BLaER1 treated with 17β-estradiol and CSF1 and Interleukin-3, amounts not matched to agents 10 nM and 100 nM (cell line): ENCODE measurements around the gene FOXN4.
"Not testable (repeated sequence)": the region's sequence is repeated elsewhere in the genome, so short reads cannot be mapped to it uniquely, and the experiment has no call there.

ENCODE experiments used
- H3K27ac ChIP-seq, 11 experiments: shearing (Covaris generic); formaldehyde crosslinking; 2 replicates each; pipeline ENCODE4 v1.8.1; 2022
- H3K27me3 ChIP-seq, 11 experiments: shearing (Covaris generic); formaldehyde crosslinking; 2 replicates each; pipeline ENCODE4 v1.8.1; 2022
- H3K36me3 ChIP-seq, 11 experiments: shearing (Covaris generic); formaldehyde crosslinking; 2 replicates each; pipeline ENCODE4 v1.8.1; 2022
- H3K4me1 ChIP-seq, 10 experiments: shearing (Covaris generic); formaldehyde crosslinking; 2 replicates each; pipeline ENCODE4 v1.8.1; 2022
- H3K4me2 ChIP-seq, 11 experiments: shearing (Covaris generic); formaldehyde crosslinking; 2 replicates each; pipeline ENCODE4 v1.8.1; 2022
- H3K4me3 ChIP-seq, 10 experiments: shearing (Covaris generic); formaldehyde crosslinking; 2 replicates each; pipeline ENCODE4 v1.8.1; 2022
- H3K9ac ChIP-seq, 11 experiments: shearing (Covaris generic); formaldehyde crosslinking; 2 replicates each; pipeline ENCODE4 v1.8.1; 2022
- H3K9me3 ChIP-seq, 11 experiments: shearing (Covaris generic); formaldehyde crosslinking; replicated peaks in 1 of 11; 2 replicates each; pipeline ENCODE4 v1.8.1; 2022
- H4K20me1 ChIP-seq, 11 experiments: shearing (Covaris generic); formaldehyde crosslinking; 2 replicates each; pipeline ENCODE4 v1.8.1; 2022
- Cebpa-rat ChIP-seq, 11 experiments: shearing (Covaris generic); IDR thresholded peaks; 2 replicates each; pipeline ENCODE4 v1.8.1; 2022

FOXN4 gene

DNA sequence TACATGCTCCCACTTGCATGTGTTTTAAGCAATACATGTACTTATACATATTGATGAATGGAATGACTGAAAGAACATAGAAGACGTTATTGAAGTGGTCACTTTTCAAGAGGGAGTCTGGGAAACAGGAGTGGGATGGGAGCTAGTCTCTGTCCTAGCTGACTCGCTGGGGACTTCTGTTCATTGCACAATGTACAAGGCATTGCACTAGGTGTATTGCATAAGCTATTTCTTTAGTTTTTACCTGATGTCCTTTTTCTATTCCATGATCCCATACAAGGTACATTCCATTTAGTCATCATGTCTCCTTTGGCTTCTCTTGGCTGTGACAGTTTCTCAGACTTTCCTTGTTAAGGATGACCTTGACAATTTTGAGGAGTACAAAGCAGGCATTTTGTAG is 34.6 kb upstream of the FOXN4 start:
- Histone ChIP-seq H3K9me3 (no peaks in the 10 kb centered on the region; a peak in 3 of 22 replicates), H3K9ac (no peak overlapping the region), H3K4me1 (no peaks in the 10 kb centered on the region), H4K20me1 (no peaks in the 10 kb centered on the region), H3K27ac (no peak overlapping the region), H3K4me3 (no peak overlapping the region), H3K4me2 (no peak overlapping the region), H3K36me3 (no peaks in the 10 kb centered on the region), H3K27me3 (no peaks in the 10 kb centered on the region)
- 0 out of 22 replicates have a peak, but pooled peaks of 1 of the 11 experiments have one; percentile 25 for TF ChIP-seq Cebpa-rat (IDR thresholded peaks at IDR 0.05)

- H3K27ac ChIP-seq: no peak overlapping the region
- H4K20me1 ChIP-seq: no peaks in the 10 kb centered on the region
- no peaks in the 10 kb centered on the region for H3K36me3 ChIP-seq
- H3K4me3 ChIP-seq: no peak overlapping the region
- TF ChIP-seq Cebpa-rat (IDR thresholded peaks at IDR 0.05): no peak
- H3K4me1 ChIP-seq: no peaks in the 10 kb centered on the region
- no peaks in the 10 kb centered on the region for H3K9me3 ChIP-seq
- H3K9ac ChIP-seq: no peak overlapping the region
- no peak overlapping the region for H3K4me2 ChIP-seq
- no peaks in the 10 kb centered on the region for H3K27me3 ChIP-seq
Observed at GRCh38 chr12:109336593-109336992, 27.5 kb upstream of the FOXN4 start.

DNA sequence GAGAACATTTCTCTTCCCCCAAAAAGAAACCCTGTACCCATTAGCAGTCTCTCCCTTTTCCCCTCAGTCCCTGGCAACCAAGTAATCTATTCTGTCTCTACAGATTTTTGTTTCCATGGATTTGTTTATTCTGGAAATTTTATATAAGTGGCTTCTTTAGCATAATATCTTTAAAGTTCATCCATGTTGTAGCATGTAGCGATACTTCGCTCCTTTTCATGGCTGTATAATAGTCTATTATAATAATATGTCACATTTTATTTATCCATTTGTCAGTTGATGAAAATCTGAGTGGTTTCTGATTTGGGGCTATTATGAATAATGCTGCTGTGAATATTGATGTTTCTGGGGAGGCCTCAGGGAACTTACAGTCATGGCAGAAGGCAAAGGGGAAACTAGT is 25.8 kb upstream of the FOXN4 start:
- Histone ChIP-seq H3K9ac (no peak overlapping the region), H3K4me3 (no peak overlapping the region), H3K36me3 (no peaks in the 10 kb centered on the region), H3K4me2 (no peak overlapping the region), H4K20me1 (no peaks in the 10 kb centered on the region), H3K4me1 (no peaks in the 10 kb centered on the region), H3K27me3 (no peaks in the 10 kb centered on the region), H3K9me3 (no peaks in the 10 kb centered on the region), H3K27ac (no peak overlapping the region)
- TF ChIP-seq Cebpa-rat (IDR thresholded peaks at IDR 0.05): no peak

- no peaks in the 10 kb centered on the region for H4K20me1 ChIP-seq
- no peaks in the 10 kb centered on the region for H3K36me3 ChIP-seq
- no peaks in the 10 kb centered on the region for H3K27me3 ChIP-seq
- no peak overlapping the region for H3K9ac ChIP-seq
- H3K27ac ChIP-seq: no peak overlapping the region
- no peaks in the 10 kb centered on the region for H3K9me3 ChIP-seq
- TF ChIP-seq Cebpa-rat (IDR thresholded peaks at IDR 0.05): no peak
- no peak overlapping the region for H3K4me2 ChIP-seq
- no peak overlapping the region for H3K4me3 ChIP-seq
- no peaks in the 10 kb centered on the region for H3K4me1 ChIP-seq
Observed at GRCh38 chr12:109331301-109331952, 22.3 kb upstream of the FOXN4 start.

- no peaks in the 10 kb centered on the region for H4K20me1 ChIP-seq
- H3K4me2 ChIP-seq: no peak overlapping the region
- no peak overlapping the region for H3K4me3 ChIP-seq
- H3K27me3 ChIP-seq: no peaks in the 10 kb centered on the region
- H3K27ac ChIP-seq: no peak overlapping the region
- no peaks in the 10 kb centered on the region for H3K36me3 ChIP-seq
- H3K9me3 ChIP-seq: no peaks in the 10 kb centered on the region
- no peak for TF ChIP-seq Cebpa-rat (IDR thresholded peaks at IDR 0.05)
- no peak overlapping the region for H3K9ac ChIP-seq
- no peaks in the 10 kb centered on the region for H3K4me1 ChIP-seq
Observed at GRCh38 chr12:109330282-109331230, 21.5 kb upstream of the FOXN4 start.

- Histone ChIP-seq H3K4me1 (no peaks in the 10 kb centered on the region), H3K27me3 (no peaks in the 10 kb centered on the region), H3K36me3 (no peaks in the 10 kb centered on the region), H3K4me3 (no peak overlapping the region), H4K20me1 (no peaks in the 10 kb centered on the region), H3K9me3 (no peaks in the 10 kb centered on the region), H3K27ac (no peak overlapping the region), H3K4me2 (no peak overlapping the region), H3K9ac (no peak overlapping the region)
- TF ChIP-seq Cebpa-rat (IDR thresholded peaks at IDR 0.05): no peak
Observed at GRCh38 chr12:109329686-109330085, 20.6 kb upstream of the FOXN4 start.

DNA sequence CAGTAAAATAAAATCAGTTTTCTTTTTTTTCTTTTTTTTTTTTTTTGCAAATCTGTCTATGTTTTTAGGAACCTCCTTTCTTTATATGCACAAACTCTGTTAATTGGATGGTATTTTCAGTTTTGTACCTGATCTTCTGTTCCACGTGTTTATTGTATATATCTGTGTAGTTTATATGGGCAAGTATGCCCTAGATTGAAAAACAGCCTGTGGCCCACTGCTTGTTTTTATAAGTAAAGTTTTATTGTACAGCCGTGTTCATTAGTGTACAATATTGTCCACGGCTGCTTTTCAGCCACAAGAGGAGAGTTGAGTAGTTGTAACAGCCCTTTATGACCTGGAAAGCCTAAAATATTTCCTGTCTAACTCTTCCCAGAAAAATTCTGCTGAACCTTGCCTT is 19.9 kb upstream of the FOXN4 start:
- no peak for TF ChIP-seq Cebpa-rat (IDR thresholded peaks at IDR 0.05)
- no peaks in the 10 kb centered on the region for H3K36me3 ChIP-seq
- no peak overlapping the region for H3K9ac ChIP-seq
- no peak overlapping the region for H3K4me3 ChIP-seq
- no peaks in the 10 kb centered on the region for H3K27me3 ChIP-seq
- no peaks in the 10 kb centered on the region for H4K20me1 ChIP-seq
- H3K27ac ChIP-seq: no peak overlapping the region
- no peaks in the 10 kb centered on the region for H3K4me1 ChIP-seq
- H3K4me2 ChIP-seq: no peak overlapping the region
- H3K9me3 ChIP-seq: no peaks in the 10 kb centered on the region

DNA sequence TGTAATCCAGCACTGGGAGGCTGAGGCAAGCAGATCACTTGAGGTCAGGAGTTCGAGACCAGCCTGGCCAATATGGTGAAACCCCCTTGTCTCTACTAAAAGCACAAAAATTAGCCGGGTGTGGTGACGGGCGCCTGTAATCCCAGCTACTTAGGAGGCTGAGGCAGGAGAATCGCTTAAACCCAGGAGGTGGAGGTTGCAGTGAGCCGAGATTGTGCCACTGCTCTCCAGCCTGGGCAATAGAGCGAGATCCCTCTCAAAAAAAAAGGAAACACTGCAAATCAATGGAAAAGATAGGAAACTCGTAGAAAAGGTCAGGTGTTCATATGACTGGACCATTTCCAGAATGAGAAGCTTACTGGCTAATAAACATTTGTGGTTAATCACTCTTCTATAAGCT is 12.2 kb upstream of the FOXN4 start:
- H3K36me3 ChIP-seq, H4K20me1 ChIP-seq, H3K4me3 ChIP-seq, H3K9me3 ChIP-seq, H3K4me2 ChIP-seq, H3K9ac ChIP-seq, H3K27ac ChIP-seq, H3K27me3 ChIP-seq, H3K4me1 ChIP-seq: not testable (repeated sequence)

- Histone ChIP-seq H4K20me1 (peaks cover 0 to 44% (median 30%) of the 10 kb centered on the region in 11 experiments; a peak in 16 of 22 replicates), H3K9me3 (no peaks in the 10 kb centered on the region), H3K4me3 (peak overlapping the region; percentile 54 to 72 (median 62)), H3K4me2 (peak overlapping the region; percentile 90 to 99 (median 96)), H3K27me3 (peaks cover 73 to 85% (median 80%) of the 10 kb centered on the region in 11 experiments), H3K36me3 (no peaks in the 10 kb centered on the region), H3K9ac (peak overlapping the region in 2 of 11 experiments; percentile 49 to 50; a peak in 3 of 22 replicates), H3K4me1 (peaks cover 4 to 20% (median 17%) of the 10 kb centered on the region in 10 experiments; a peak in 18 of 20 replicates), H3K27ac (no peak overlapping the region)
- no peak for TF ChIP-seq Cebpa-rat (IDR thresholded peaks at IDR 0.05)
Observed at GRCh38 chr12:109310247-109311125, 1.4 kb upstream of the FOXN4 start.
